Vagina (tissue), 2 donors: ENCODE data around the gene SLC9A9.

Experiments used
- POLR2A ChIP-seq, 2 donors: fragments of 450-650 bp; IDR thresholded peaks; one replicate each; pipeline ENCODE4 v1.6.1; 2017; ENCODE audit warnings: antibody characterized with exemption in 2 of 2, mild to moderate bottlenecking in 2 of 2, moderate library complexity in 2 of 2
- TF ChIP-seq, protein P1 (sequence below), 3 experiments: fragments of 450-650 bp in 2 of 3; fragments of 200-600 bp in 1 of 3; sonication (generic) in 1 of 3; IDR thresholded peaks; one replicate each; pipeline ENCODE4 v1.5.1; 2017 to 2019; ENCODE audit warnings: antibody characterized with exemption in 3 of 3, mild to moderate bottlenecking in 2 of 3, moderate library complexity in 2 of 3

DNA sequence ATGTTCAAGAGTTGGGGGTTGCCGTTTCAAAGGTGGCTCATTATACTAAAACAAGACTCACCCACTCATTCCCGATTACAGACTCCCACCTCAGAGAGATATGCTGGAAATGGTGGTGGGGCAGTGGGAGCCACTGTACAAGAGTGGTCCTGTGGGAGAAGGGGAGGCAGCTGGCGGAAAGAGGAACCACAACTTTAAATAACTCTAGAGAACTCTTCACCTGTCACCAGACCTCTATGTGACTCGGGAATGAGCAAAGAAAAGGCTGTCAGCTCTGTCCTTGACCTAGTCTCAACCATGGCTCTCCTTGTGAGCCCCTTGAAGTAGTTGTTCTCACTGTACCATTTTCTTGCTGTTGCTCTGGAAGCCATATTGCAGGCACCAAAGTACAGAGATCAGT, 434.9 kb downstream of the SLC9A9 start:
- TF ChIP-seq, protein P1, sequence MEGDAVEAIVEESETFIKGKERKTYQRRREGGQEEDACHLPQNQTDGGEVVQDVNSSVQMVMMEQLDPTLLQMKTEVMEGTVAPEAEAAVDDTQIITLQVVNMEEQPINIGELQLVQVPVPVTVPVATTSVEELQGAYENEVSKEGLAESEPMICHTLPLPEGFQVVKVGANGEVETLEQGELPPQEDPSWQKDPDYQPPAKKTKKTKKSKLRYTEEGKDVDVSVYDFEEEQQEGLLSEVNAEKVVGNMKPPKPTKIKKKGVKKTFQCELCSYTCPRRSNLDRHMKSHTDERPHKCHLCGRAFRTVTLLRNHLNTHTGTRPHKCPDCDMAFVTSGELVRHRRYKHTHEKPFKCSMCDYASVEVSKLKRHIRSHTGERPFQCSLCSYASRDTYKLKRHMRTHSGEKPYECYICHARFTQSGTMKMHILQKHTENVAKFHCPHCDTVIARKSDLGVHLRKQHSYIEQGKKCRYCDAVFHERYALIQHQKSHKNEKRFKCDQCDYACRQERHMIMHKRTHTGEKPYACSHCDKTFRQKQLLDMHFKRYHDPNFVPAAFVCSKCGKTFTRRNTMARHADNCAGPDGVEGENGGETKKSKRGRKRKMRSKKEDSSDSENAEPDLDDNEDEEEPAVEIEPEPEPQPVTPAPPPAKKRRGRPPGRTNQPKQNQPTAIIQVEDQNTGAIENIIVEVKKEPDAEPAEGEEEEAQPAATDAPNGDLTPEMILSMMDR (IDR thresholded peaks at IDR 0.05), result no peak
- no peak for TF ChIP-seq POLR2A (IDR thresholded peaks at IDR 0.05)
